Activated naive CD8-positive, alpha-beta T cell treated with anti-CD3 and anti-CD28 coated beads for 36 hours (primary cell): ENCODE data around the gene HSD11B2. TPM values are rescaled to one million over a fixed set of nuclear protein-coding genes. Genes with fewer than 3 reads are reported as not detected.

Source experiments
- DNase-seq: peaks from one replicate; pipeline ENCODE4 v3.0.0; 2021
- H3K27ac Mint-ChIP-seq: one replicate; pipeline ENCODE4 v1.8.0; 2022; ENCODE audit warnings: mild to moderate bottlenecking, moderate library complexity, mixed read lengths
- H3K27me3 Mint-ChIP-seq: one replicate; pipeline ENCODE4 v1.8.0; 2022; ENCODE audit warnings: mild to moderate bottlenecking, mixed read lengths
- H3K36me3 Mint-ChIP-seq: one replicate; pipeline ENCODE4 v1.8.0; 2021; ENCODE audit warnings: mild to moderate bottlenecking, mixed read lengths
- H3K4me1 Mint-ChIP-seq: one replicate; pipeline ENCODE4 v1.8.0; 2021; ENCODE audit warnings: mixed read lengths
- H3K4me3 Mint-ChIP-seq: one replicate; pipeline ENCODE4 v1.8.0; 2022; ENCODE audit warnings: mild to moderate bottlenecking, moderate library complexity, mixed read lengths
- H3K9me3 Mint-ChIP-seq: one replicate; pipeline ENCODE4 v1.8.0; 2022; ENCODE audit warnings: mixed read lengths
- total RNA-seq, 2 experiments: library from RNA; stranded (reverse); gene quantifications; one replicate each; pipeline ENCODE4 v1.2.3, GENCODE V29; 2021

HSD11B2 gene
- total RNA-seq, 2 experiments from 2014 or later: 2.8 to 3.1 TPM

- no peak for DNase-seq
- Mint-ChIP-seq H3K4me3 (no peak overlapping the region), H3K27ac (no peak overlapping the region)
Measured at GRCh38 chr16:67419931-67420330, 11.0 kb upstream of the HSD11B2 start.

GRCh38 chr16:67421030-67421429, 9.9 kb upstream of the HSD11B2 start:
- Mint-ChIP-seq H3K27ac (no peak overlapping the region), H3K27me3 (peaks cover 27% of the 10 kb centered on the region), H3K4me3 (no peak overlapping the region), H3K9me3 (no peaks in the 10 kb centered on the region), H3K36me3 (no peaks in the 10 kb centered on the region), H3K4me1 (peaks cover 3% of the 10 kb centered on the region)
- DNase-seq: no peak

More at GRCh38 chr16:67419931-67420330, 11.0 kb upstream of the HSD11B2 start:
- Mint-ChIP-seq H3K9me3 (no peaks in the 10 kb centered on the region), H3K4me1 (peaks cover 5% of the 10 kb centered on the region), H3K36me3 (no peaks in the 10 kb centered on the region), H3K27me3 (peaks cover 28% of the 10 kb centered on the region)

- DNase-seq: no peak
- Mint-ChIP-seq H3K36me3 (no peaks in the 10 kb centered on the region), H3K27ac (no peak overlapping the region), H3K9me3 (no peaks in the 10 kb centered on the region), H3K27me3 (peaks cover 21% of the 10 kb centered on the region), H3K4me3 (no peak overlapping the region), H3K4me1 (no peaks in the 10 kb centered on the region)
Measured at GRCh38 chr16:67423015-67423414, 7.9 kb upstream of the HSD11B2 start.

- no peaks in the 10 kb centered on the region for H3K9me3 Mint-ChIP-seq
- no peak for DNase-seq
- H3K4me3 Mint-ChIP-seq: no peak overlapping the region
- no peak overlapping the region for H3K27ac Mint-ChIP-seq
- no peaks in the 10 kb centered on the region for H3K36me3 Mint-ChIP-seq
- no peaks in the 10 kb centered on the region for H3K4me1 Mint-ChIP-seq
- H3K27me3 Mint-ChIP-seq: peaks cover 25% of the 10 kb centered on the region
Measured at GRCh38 chr16:67423611-67424260, 7.2 kb upstream of the HSD11B2 start.

GRCh38 chr16:67424261-67424615, 6.7 kb upstream of the HSD11B2 start:
- H3K36me3 Mint-ChIP-seq: no peaks in the 10 kb centered on the region
- H3K4me3 Mint-ChIP-seq: no peak overlapping the region
- no peak overlapping the region for H3K27ac Mint-ChIP-seq
- no peak for DNase-seq
- peaks cover 29% of the 10 kb centered on the region for H3K27me3 Mint-ChIP-seq
- H3K4me1 Mint-ChIP-seq: no peaks in the 10 kb centered on the region
- H3K9me3 Mint-ChIP-seq: no peaks in the 10 kb centered on the region

- H3K27me3 Mint-ChIP-seq: peaks cover 29% of the 10 kb centered on the region
- no peak for DNase-seq
- no peak overlapping the region for H3K4me3 Mint-ChIP-seq
- H3K27ac Mint-ChIP-seq: no peak overlapping the region
- H3K4me1 Mint-ChIP-seq: no peaks in the 10 kb centered on the region
- H3K36me3 Mint-ChIP-seq: no peaks in the 10 kb centered on the region
- H3K9me3 Mint-ChIP-seq: no peaks in the 10 kb centered on the region
Measured at GRCh38 chr16:67425061-67425460, 5.9 kb upstream of the HSD11B2 start.

GRCh38 chr16:67425580-67425979, 5.3 kb upstream of the HSD11B2 start:
- Mint-ChIP-seq H3K4me1 (peaks cover 4% of the 10 kb centered on the region), H3K4me3 (no peak overlapping the region), H3K9me3 (no peaks in the 10 kb centered on the region), H3K36me3 (no peaks in the 10 kb centered on the region), H3K27me3 (peaks cover 33% of the 10 kb centered on the region), H3K27ac (no peak overlapping the region)
- DNase-seq: no peak

GRCh38 chr16:67426022-67426421, 4.9 kb upstream of the HSD11B2 start:
- Mint-ChIP-seq H3K36me3 (no peaks in the 10 kb centered on the region), H3K27me3 (peaks cover 33% of the 10 kb centered on the region), H3K27ac (no peak overlapping the region), H3K4me3 (no peak overlapping the region), H3K9me3 (no peaks in the 10 kb centered on the region), H3K4me1 (peaks cover 4% of the 10 kb centered on the region)
- no peak for DNase-seq

- H3K27ac Mint-ChIP-seq: no peak overlapping the region
- peaks cover 39% of the 10 kb centered on the region for H3K27me3 Mint-ChIP-seq
- H3K9me3 Mint-ChIP-seq: no peaks in the 10 kb centered on the region
- no peak for DNase-seq
- no peak overlapping the region for H3K4me3 Mint-ChIP-seq
- H3K36me3 Mint-ChIP-seq: no peaks in the 10 kb centered on the region
- H3K4me1 Mint-ChIP-seq: peaks cover 7% of the 10 kb centered on the region
Measured at GRCh38 chr16:67426950-67427349, 4.0 kb upstream of the HSD11B2 start.

- Mint-ChIP-seq H3K9me3 (no peaks in the 10 kb centered on the region), H3K27me3 (peaks cover 46% of the 10 kb centered on the region), H3K27ac (no peak overlapping the region), H3K36me3 (no peaks in the 10 kb centered on the region), H3K4me1 (peaks cover 10% of the 10 kb centered on the region), H3K4me3 (no peak overlapping the region)
- peak; percentile 63 for DNase-seq
Measured at GRCh38 chr16:67428146-67428731, 2.7 kb upstream of the HSD11B2 start.

GRCh38 chr16:67429053-67429798, 1.7 kb upstream of the HSD11B2 start:
- Mint-ChIP-seq H3K27ac (no peak overlapping the region), H3K36me3 (no peaks in the 10 kb centered on the region), H3K4me3 (peak overlapping the region; percentile 61), H3K9me3 (no peaks in the 10 kb centered on the region), H3K27me3 (peaks cover 46% of the 10 kb centered on the region), H3K4me1 (peaks cover 10% of the 10 kb centered on the region)
- no peak for DNase-seq

- Mint-ChIP-seq H3K36me3 (no peaks in the 10 kb centered on the region), H3K27ac (peak overlapping the region; percentile 65), H3K4me3 (peak overlapping the region; percentile 80), H3K9me3 (no peaks in the 10 kb centered on the region), H3K27me3 (peaks cover 45% of the 10 kb centered on the region), H3K4me1 (peaks cover 10% of the 10 kb centered on the region)
- DNase-seq: no peak
Measured at GRCh38 chr16:67429799-67430503, 970 bp upstream of the HSD11B2 start.

GRCh38 chr16:67430504-67430976, 381 bp upstream of the HSD11B2 start:
- peak overlapping the region; percentile 65 for H3K27ac Mint-ChIP-seq
- peak; percentile 47 for DNase-seq
- H3K27me3 Mint-ChIP-seq: peaks cover 41% of the 10 kb centered on the region
- no peaks in the 10 kb centered on the region for H3K36me3 Mint-ChIP-seq
- peak overlapping the region; percentile 80 for H3K4me3 Mint-ChIP-seq
- no peaks in the 10 kb centered on the region for H3K9me3 Mint-ChIP-seq
- H3K4me1 Mint-ChIP-seq: peaks cover 10% of the 10 kb centered on the region

GRCh38 chr16:67431775-67432505, 1.0 kb downstream of the HSD11B2 start:
- Mint-ChIP-seq H3K36me3 (peaks cover under 1% of the 10 kb centered on the region), H3K4me1 (peaks cover 10% of the 10 kb centered on the region), H3K9me3 (no peaks in the 10 kb centered on the region), H3K27me3 (peaks cover 35% of the 10 kb centered on the region), H3K27ac (no peak overlapping the region), H3K4me3 (peak overlapping the region; percentile 48)
- no peak for DNase-seq
